GM04504 (cell line): ENCODE measurements around the gene ZNF771.

Source experiments
- DNase-seq: peaks from one replicate; pipeline ENCODE4 v3.0.0-alpha.2; 2012; ENCODE audit warnings: low read depth

Gene ZNF771

DNA sequence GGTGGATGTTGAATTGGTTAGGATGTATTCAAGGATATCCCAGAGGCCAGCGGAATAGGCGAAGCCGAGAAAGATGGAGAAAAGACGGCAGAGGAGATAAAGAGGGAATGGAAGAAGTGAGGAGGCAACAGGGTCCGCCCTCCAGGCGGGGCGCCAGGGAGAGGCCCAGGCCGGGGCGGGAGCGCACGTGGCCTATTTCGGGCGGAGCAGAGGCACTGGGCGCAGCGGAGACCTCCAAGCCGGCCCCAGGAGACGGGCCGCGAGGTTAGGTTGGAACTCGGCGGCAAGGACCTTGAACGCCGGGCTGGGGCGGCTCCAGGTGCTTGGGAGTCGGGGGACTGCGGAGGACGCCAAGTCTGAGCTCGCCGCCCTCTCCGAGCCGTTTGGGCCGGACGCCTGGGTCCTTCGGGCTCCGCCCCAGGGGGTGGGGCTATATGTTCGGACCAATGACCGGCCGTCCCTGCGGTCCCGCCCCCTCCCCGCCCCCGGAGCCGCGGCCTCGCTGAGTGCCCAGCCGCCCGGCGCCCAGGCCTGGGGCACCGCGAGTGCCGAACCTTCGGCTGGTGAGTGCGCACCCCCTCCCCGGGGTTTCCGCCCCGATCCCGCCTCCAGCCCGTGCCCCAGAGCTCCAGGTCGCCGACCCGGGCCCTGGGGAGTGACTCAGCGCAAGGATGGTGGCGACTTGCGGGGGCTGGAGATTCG, at the start of gene ZNF771:
ZNF771 (plus strand) TSS at position 505 of the 702 bp plus-strand sequence. CDS start 448 bp downstream, outside the sequence.
- peak; percentile 74 for DNase-seq

DNA sequence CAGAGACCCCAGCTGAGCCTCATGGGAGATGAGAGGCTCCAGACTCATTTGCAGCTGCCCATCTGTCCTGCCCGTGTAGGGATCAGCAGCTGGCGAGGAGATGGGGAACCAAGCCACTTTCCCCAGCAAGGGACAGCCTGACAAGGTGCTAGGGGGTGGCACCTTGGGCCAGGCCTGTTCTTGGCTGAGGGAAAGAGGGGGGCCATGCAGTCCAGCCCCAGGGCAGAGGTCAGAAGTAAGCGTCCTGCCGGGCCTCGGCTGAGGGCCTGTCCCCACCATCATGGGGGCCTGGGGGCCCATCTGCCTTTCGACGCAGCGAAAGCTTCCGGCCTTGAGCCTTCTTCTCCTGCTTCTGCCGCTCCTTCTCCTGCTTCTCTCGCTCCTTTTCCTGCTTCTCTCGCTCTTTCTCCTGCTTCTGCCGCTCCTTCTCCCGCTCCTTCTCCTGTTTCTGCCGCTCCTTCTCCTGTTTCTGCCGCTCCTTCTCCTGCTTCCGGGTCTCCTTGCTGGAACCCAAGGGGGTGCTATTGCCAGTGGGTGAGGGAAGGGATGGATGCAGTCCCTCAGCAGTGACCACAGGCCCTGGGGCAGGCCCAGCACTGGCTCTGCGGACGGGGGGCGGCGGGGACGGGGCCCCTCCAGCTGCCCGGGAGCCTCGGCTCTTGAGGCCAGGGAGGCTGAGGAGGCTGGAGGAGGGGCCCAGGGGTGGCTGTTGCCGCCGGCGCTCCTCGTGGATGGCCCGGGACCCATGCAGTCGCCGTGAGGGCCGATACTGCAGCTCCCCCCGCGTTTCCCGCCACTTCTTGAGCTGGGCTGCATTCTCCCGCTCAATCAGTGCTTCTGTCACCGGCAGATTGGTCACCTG, 49.5 kb upstream of the ZNF771 start:
- DNase-seq = no peak

DNA sequence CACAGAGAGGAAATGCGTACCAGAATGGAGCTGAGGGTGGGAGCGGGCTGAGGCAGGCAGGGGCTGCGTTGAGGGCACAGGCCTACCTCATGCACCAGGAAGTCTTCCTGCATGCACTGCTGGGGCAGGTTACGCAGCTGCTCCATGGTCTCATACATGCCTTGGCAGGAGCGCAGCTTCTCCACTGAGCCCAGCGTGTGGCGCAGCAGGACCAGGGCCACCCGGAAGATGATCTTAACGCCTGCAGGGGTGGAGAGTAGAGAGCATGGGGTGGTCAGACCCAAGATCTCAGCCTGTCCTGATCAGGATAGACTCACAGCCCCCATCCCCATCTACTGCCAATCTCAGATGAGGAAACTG, 48.8 kb upstream of the ZNF771 start:
- DNase-seq = no peak

DNA sequence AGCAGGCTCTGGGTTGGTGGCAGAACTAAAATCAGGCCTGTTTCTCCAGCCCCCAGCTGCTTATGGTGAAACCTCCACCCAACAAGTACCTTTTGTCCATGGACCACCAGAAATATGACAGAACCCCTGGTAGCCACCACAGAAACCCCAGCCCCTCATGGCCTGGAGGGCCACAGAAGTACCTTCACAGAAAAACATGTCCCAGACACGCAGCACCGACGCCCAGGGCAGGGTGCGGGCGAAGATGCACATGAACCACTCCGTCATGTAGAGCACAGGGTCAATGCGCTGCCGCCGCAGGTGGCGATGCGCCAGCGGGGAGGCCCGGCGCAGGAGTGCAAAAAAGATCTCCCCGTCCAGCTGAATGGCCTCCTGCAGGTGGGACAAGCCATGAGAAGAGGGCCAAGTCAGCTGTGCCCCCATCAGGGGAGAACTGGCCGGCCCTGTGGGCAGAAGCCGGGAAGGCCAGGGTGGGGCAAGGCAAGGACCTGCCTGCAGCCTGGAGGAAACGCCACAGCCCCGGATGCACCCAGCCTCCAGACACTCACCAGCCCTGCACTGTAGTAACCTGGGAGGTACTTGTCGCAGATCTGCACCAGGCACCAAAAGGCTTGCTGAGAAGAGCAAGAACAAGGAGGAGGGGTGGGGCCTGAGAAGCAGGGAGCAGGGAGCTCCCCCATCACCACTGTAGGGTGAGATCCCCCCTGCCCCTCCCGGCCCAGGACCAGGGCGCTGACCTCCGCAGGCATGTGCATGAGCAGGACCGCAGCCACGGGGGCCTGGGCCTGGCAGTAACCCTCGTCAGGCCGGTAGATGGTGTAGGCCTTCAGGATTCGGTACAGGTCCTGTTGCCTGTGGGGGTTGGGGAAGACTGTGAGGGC, 48.2 kb upstream of the ZNF771 start:
- no peak for DNase-seq

DNA sequence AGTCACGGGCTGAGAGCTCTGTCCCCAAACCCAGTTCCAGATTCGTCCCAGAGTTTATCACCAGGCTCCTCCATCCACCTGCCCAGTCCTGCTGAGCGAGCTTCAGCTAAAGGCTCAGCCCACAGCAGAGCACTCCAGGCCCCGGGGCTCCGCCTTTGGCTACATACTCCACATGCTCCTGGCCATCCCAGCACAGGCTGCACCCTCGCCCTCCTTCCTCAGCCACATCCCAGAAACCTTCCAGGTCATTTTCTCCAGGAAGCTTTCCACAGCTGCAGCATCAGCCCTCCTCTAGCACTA, 47.6 kb upstream of the ZNF771 start:
- no peak for DNase-seq

DNA sequence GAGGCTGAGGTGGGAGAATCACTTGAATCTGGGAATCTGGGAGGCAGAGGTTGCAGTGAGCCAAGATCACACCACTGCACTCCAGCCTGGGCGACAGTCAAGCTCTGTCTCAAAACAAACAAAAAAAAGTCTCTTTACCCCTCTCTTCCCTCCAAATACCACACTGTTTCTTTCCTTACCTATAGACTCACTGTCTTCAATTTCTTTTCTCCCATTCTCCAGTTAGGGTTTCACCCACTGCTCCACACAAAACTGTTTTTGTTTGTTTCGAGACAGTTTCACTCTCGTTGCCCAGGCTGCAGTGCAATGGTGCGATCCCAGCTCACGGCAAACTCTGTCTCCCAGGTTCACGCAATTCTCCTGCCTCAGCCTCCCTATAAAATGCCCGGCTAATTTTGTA, 46.2 kb upstream of the ZNF771 start:
- no peak for DNase-seq

DNA sequence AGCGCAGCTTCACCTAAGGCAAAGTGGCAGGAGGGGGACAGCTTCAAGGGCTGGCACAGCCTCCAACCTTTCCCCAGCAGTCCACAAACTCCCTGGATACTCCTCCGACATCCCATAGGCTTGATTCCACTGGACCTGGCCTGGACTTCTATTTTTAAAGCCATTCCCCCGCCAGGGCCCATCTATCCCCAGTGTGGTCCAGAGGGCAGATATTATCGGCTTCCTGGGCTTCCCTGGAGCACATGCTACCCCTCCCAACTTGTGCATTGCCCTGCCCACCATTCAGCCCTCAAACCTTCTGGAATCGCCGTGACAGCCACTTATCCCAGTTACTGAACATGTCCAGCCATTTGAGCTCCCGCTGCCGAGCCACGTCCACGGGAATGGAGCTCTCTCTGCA, 42.2 kb upstream of the ZNF771 start:
- DNase-seq = no peak

DNA sequence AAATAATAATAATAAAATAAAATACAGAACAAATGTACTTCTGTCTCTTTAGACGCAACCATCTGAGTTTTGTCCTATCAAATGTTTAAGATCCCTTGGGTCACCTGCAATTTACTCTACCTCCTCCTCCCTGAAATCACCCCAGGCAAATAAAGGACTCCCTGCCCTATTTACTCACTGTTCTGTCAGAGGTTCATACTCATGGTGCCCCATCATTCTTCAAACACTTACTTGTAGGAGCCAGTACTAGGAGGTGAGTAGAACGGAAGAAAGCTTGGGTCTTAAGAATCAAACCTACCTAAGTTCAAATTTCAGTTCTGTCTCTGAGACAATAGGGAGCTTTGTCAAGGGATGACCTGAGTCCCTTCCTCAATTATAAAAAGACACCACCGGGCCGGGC, 40.9 kb upstream of the ZNF771 start:
- no peak for DNase-seq

DNA sequence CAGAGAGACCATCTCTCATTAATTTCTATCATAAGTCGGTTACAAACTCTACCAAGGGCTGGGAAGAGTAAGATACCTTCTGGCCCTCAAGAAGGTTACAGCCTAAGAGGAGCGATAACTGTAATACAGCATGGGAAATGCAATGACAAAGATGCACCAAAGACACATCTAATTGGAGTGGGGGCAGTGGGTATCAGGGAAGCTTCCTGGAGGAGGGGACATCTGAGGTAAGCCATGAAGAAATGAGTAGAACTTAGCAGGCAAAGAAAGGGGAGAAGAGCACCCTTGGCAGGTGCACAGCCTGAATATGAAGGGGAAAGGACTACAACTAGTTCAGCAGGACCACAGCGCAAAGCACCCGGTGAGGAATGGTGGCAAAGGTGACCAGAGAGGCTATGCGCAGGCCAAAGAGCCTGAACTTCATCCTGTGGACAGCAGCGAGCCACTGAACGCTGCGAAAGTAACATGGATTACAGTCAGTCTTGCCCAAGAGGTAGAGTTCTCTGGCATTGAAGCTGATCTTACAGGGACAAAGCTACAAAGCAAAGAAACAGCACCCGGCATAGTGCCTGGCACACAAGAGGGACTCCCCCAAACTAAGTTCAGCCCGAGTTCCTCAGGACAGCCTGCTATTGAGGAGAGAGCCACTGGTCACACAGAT, 39.9 kb upstream of the ZNF771 start:
- DNase-seq = no peak

DNA sequence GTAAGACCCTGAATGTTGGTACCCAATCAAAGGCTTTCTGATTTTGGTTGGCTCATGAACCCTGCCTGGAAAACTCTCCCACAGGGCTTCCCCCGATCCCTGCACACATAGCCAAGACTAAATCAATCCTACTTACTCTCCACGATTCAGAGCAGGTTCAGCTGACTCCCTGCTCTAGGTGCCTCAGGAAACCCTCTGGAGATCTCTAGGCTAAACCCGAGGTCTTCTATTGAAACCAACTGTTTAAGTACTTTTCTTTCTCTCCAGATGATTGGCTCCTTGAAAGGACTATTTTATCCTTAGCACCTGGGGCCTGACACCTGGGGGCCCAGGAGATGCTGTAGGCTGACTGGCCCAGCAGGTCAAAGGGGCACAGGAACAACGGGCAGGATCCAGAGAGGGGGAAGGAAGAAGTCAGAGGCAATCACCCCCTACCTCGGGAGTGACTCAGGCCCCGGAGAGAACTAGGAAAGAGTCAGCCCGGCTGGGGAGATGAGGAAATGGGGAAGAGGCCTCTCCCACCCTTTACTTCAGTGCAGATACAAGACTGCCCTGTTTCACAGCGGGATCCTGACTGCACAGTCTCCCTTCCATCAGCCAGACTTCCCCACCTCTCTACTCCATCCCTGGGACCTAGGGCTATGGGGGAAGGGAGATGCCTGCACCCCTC, 39.1 kb upstream of the ZNF771 start:
- DNase-seq = peak; percentile 32

DNA sequence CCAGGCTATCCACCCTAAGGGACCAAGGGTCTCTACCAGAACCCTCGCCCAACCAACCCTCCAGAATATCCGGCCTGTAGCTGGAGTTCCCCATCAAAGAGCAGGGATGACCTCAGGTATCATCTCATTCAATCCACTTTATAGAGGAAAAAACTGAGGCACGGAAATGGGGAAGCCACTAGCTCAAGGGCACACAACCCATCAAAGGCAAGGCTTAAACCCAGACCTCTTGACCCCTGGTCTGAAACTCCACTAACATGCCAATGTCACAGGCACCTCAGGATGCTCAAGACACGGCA, 38.7 kb upstream of the ZNF771 start:
- DNase-seq = no peak

DNA sequence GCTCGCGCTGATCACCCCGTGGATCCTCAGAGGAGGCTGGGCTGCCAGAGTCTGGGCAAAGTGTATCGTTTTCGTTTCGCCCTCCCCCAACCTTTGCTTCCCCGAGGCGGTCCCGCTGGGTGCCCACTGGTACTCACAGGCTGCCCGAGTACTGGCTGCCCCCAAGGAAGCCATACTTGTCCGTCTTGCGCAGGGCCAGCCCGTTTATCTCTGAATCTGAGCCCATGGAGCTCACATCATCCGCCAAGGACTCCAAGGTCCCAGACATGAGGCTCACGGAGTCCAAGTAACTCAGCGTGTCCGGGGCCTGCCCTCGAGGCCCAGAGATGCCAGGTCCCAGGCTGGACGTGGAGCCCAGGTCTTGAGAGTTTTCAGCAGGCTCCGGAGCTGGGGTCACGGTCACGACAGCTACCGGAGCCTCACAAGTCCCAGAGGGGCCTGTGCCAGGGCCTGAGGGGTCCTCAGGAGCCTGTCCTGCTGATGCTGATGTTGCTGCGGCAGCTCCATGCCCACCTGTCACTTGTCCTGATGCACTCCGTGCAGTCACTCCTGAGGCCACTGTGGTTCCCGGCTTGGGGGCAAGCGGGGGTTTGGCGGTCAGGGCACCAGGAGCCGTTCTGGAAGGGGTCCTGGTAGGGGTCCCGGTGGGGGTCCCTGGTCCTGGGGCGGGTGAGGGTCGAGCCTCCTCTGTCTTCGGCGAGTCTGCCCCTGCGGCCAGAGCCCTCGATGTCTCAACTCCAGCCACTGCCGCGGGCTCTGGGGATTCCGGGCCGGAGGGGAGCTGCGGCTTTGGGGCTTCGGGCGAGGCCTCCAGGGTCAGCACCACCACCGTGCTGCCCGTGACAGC, 38.1 kb upstream of the ZNF771 start:
- no peak for DNase-seq

DNA sequence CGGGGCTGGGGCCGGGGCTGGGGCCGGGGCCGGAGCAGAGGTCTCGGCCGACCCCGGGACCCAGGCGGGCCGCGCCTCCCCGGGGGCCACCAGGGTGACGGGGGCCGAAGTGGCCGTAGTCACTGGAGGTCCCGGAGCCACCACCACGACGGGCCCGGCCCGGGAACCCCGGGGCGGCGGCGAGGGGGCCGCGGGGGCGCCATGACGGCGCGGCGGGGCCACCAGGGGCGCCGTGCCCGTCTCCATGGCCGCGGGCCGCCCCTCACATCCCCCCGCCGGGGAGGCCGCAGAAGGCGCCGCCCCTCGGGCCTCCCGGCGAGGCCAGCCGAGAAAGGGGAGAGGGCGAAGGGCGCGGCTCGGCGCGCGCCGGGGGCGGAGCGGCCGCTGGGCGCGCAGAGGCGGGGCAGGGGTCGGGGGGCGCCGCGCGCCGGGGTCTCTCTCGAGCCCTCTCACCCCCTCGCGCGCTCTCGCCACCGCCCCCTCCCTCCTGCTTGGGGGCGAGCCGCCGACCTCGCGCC, 37.4 kb upstream of the ZNF771 start:
- DNase-seq = no peak

DNA sequence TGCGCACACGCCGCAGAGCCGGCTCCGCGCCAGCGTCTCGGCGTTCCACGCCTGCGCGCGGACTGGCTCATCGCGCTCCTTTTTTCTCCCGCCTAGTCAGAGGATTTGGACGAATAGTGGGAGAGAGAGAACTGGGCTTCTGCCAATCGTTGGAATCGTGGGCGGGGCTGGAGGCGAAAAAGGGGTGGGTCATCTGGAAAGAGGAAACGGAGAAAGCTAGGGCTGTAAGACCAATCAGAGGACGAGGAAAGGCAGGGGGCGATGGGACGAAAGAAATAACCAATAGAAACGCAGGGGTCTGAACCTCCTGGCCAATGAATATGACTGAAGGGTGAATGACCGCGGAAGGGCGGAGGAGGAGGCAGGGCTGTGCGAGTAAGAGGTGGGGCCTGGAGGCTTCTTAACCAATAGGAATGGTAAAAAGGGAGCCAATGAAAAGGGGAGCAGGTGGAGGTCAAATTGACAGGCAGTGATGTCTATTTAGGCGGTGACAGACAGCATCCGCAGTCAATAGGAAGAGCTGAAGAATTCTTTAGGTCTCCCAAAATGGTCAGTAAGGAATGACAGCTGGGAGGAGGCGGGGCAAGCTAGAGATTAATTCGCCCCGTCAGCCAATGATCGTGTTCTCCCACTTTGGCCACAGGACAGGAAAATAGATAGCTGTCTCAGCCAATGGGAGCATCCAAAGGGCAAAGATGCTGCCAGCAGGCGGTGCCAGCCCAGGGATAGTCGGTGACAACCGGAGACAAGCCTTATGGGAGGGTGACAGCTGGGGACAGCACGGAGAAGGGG, 36.8 kb upstream of the ZNF771 start, which contains the start of gene TBC1D10B:
TBC1D10B (minus strand) TSS at position 39 of the 792 bp plus-strand sequence. CDS start 311 bp downstream, outside the sequence.
- peak; percentile 100 for DNase-seq

DNA sequence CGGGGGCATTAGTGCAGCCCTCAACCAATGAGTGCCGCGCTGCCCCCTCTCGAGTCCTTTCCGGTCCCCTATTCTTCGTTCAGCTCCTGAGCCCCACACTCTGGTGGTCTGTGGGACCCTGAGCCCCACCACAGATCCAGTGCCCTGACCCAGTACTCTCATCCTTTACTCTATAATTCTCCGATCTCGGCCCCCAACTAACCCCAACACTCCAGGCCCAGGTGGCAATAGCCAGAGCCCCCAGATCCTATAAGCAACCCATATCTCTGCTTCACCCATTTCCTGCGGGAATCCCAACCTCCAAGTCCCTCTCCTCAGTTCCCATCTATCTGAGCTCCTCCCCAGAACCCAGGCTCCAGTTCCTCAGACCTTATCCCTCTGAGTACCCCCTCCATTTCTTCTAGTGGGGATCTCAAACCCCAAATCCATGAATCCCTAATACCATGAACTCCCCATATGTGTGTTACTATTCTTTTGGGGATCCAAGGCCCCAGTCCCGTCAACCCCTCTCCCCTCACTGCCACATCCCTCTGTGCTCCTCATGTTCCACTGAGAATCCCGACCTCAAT, 36.1 kb upstream of the ZNF771 start:
- DNase-seq = no peak

DNA sequence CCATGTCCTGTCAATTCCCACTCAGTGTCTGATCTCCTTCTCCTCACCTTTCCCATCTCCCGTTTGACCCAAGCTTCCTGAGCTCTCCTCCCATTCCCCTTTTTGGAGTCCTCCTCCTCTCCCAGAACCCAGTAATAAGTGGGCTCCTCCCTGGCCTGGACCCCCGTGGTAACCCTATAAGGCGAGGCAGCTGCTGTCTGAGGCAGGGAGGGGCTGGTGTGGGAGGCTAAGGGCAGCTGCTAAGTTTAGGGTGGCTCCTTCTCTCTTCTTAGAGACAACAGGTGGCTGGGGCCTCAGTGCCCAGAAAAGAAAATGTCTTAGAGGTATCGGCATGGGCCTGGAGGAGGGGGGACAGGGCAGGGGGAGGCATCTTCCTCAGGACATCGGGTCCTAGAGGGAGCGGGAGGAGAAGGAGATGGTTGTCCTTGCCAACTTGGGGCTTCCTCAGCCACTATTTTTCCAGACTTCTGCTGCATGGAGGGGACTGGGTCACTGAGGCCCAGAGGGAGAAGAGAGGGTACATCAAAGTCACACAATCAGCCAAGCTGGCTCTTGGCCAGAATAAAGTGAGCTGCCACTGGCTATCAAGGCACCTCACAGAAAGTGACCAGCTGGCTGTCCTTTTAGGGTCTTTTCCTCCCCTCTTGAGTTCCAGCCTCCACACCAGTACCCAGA, 35.2 kb upstream of the ZNF771 start:
- no peak for DNase-seq

DNA sequence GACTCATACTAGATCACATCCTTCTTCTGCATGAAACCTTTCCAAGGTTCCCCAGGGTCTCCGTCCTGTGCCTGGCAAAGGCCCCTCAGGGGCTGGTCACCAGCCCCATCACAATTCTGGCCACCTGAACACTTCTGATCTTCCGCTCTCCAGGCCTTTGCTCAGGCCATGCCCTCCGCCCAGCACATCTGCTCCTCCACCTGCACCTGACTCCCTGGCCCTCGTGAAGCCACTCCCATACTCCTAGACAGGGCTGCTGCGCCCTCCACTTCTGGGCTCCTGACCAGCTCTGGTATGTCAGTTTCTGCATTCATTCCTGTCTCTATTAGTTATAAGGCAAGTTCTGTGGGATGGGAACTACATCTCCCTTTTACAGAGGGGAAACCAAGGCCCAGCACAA, 34.7 kb upstream of the ZNF771 start:
- no peak for DNase-seq

DNA sequence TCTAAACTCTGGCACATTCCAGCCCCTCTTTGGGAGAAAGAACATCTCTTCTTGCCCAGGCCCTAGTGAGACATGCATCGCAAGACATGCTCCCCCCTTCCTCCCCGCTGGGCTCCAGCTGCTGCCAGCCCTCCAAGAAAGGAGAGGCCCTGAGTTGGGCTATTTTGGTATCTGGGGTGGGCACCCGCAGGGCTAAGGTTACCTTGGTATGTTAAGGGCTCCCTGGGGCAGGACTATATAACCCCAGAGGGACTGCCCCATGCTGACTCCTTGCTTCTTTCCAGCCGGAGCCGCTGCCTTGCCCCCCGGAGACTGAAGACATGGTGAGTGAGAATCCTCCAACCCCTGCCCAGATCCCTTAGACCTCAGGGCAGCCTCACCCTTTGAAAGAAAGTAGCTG, 32.9 kb upstream of the ZNF771 start, which contains the start of gene MYL11:
MYL11 (plus strand) TSS at position 265 of the 400 bp plus-strand sequence; CDS start at position 321, 56 bp downstream.
- DNase-seq = no peak

DNA sequence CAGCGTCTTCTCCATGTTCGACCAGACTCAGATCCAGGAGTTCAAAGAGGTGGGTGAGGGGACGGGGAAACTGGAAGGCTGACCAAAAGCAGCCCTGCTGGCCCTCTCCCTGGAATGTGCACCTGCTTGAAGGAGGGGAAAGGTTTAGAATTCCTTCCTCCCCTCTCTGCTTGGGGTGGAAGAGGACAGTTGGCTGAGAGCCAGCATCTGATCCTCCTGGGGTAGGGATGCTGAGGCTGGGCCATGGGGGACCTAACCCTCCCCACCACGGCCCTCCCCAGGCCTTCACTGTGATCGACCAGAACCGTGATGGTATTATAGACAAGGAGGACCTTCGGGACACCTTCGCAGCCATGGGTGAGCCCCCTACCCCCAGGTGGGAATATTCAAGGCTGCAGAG, 31.5 kb upstream of the ZNF771 start:
- DNase-seq = no peak
